Stomach (tissue), 4 donors: ENCODE measurements around the gene MRPL23.

Experiments
- EP300 ChIP-seq: sonication (generic); formaldehyde crosslinking; IDR thresholded peaks from one replicate; pipeline ENCODE4 v1.6.1; 2017; ENCODE audit warnings: antibody characterized with exemption
- POLR2A ChIP-seq, 4 donors: fragments of 450-650 bp; IDR thresholded peaks; one replicate each; pipeline ENCODE4 v1.6.1; 2016; ENCODE audit warnings: antibody characterized with exemption in 4 of 4, control low read depth in 2 of 4, mild to moderate bottlenecking in 1 of 4, moderate library complexity in 1 of 4
- TF ChIP-seq, protein P1 (sequence below), 7 experiments: fragments of 450-650 bp in 4 of 7; fragments of 200-600 bp in 3 of 7; sonication (generic) in 3 of 7; IDR thresholded peaks; one replicate each; pipeline ENCODE4 v1.5.1; 2016 to 2019; ENCODE audit warnings: antibody characterized with exemption in 7 of 7, control low read depth in 2 of 7, mild to moderate bottlenecking in 1 of 7

DNA sequence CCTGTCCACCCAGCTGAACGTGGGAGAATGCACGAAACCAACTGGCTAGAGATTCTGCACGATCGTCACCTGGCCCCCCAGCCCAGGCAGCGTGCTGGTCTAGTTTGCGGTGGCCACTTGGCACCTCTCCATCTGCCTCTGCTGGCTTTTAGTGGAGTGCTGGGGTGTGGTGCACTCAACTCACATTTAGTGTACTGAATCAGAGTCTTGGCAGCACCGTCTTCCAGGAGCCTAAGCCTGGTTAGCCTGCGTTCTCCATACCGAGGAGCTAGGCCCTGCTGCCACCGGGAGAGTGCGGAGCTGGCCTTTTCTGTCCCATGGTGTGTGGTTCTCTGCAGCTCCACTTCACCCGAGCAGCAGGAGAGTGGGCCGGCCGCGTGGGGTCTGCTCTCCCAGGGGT is 2.8 kb downstream of the MRPL23 start:
- TF ChIP-seq EP300 (no peak), POLR2A (IDR thresholded peaks at IDR 0.05) (no peak)
- TF ChIP-seq, protein P1, sequence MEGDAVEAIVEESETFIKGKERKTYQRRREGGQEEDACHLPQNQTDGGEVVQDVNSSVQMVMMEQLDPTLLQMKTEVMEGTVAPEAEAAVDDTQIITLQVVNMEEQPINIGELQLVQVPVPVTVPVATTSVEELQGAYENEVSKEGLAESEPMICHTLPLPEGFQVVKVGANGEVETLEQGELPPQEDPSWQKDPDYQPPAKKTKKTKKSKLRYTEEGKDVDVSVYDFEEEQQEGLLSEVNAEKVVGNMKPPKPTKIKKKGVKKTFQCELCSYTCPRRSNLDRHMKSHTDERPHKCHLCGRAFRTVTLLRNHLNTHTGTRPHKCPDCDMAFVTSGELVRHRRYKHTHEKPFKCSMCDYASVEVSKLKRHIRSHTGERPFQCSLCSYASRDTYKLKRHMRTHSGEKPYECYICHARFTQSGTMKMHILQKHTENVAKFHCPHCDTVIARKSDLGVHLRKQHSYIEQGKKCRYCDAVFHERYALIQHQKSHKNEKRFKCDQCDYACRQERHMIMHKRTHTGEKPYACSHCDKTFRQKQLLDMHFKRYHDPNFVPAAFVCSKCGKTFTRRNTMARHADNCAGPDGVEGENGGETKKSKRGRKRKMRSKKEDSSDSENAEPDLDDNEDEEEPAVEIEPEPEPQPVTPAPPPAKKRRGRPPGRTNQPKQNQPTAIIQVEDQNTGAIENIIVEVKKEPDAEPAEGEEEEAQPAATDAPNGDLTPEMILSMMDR (IDR thresholded peaks at IDR 0.05) = no peak
